OCI-LY1 (cell line): ENCODE results near the gene SMIM43.

Source experiments
- EZH2 ChIP-seq: fragments of 200-600 bp; sonication (generic), shearing (Covaris generic); IDR thresholded peaks from 2 replicates; pipeline ENCODE4 v1.8.0; 2017; ENCODE audit warnings: borderline replicate concordance, mixed run types, mild to moderate bottlenecking, antibody characterized with exemption, low read length, moderate library complexity, mixed read lengths
- TF ChIP-seq, protein P1 (sequence below): fragments of 200-600 bp; sonication (generic), shearing (Covaris generic); IDR thresholded peaks from 2 replicates; pipeline ENCODE4 v1.5.1; 2017; ENCODE audit warnings: mild to moderate bottlenecking, antibody characterized with exemption, low read length, moderate library complexity, mixed read lengths

DNA sequence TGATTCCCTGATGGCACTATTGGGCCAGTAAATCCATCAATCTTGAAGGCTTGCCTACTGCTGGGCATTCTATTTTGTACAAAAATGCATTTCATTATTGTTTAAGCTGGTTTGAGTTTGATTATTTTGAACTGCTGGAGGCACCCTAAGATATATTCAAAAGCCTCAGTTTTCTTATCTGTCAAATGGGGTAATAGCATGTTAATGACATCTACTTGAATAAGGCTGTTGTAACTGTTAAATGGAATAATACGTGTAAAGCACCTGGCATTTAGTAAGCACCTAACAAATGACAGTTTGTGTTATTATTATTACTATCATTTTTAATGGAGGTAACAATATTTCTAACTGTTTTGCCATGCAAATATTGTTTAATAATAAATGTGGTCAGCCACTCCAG lies 6.9 kb upstream of the SMIM43 start:
- TF ChIP-seq EZH2: no peak
- TF ChIP-seq, protein P1, sequence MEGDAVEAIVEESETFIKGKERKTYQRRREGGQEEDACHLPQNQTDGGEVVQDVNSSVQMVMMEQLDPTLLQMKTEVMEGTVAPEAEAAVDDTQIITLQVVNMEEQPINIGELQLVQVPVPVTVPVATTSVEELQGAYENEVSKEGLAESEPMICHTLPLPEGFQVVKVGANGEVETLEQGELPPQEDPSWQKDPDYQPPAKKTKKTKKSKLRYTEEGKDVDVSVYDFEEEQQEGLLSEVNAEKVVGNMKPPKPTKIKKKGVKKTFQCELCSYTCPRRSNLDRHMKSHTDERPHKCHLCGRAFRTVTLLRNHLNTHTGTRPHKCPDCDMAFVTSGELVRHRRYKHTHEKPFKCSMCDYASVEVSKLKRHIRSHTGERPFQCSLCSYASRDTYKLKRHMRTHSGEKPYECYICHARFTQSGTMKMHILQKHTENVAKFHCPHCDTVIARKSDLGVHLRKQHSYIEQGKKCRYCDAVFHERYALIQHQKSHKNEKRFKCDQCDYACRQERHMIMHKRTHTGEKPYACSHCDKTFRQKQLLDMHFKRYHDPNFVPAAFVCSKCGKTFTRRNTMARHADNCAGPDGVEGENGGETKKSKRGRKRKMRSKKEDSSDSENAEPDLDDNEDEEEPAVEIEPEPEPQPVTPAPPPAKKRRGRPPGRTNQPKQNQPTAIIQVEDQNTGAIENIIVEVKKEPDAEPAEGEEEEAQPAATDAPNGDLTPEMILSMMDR: no peak
